Astrocyte (in vitro differentiated cells and primary cell): ENCODE results near the gene STK24.

ENCODE experiments used
- EZH2 ChIP-seq: IDR thresholded peaks from 2 replicates; pipeline ENCODE4 v1.6.1; 2012; ENCODE audit warnings: mild to moderate bottlenecking, low read length, inconsistent platforms; ENCODE audit not compliant: insufficient read depth
- TF ChIP-seq, protein P1 (sequence below): IDR thresholded peaks from 2 replicates; pipeline ENCODE4 v1.5.1; 2011; ENCODE audit warnings: low read depth, mild to moderate bottlenecking, inconsistent platforms, low read length, moderate library complexity; ENCODE audit not compliant: insufficient read depth

GRCh38 chr13:98456413-98456845 is 120.5 kb downstream of the STK24 start:
- TF ChIP-seq, protein P1, sequence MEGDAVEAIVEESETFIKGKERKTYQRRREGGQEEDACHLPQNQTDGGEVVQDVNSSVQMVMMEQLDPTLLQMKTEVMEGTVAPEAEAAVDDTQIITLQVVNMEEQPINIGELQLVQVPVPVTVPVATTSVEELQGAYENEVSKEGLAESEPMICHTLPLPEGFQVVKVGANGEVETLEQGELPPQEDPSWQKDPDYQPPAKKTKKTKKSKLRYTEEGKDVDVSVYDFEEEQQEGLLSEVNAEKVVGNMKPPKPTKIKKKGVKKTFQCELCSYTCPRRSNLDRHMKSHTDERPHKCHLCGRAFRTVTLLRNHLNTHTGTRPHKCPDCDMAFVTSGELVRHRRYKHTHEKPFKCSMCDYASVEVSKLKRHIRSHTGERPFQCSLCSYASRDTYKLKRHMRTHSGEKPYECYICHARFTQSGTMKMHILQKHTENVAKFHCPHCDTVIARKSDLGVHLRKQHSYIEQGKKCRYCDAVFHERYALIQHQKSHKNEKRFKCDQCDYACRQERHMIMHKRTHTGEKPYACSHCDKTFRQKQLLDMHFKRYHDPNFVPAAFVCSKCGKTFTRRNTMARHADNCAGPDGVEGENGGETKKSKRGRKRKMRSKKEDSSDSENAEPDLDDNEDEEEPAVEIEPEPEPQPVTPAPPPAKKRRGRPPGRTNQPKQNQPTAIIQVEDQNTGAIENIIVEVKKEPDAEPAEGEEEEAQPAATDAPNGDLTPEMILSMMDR: no peak
- no peak for TF ChIP-seq EZH2
